Stimulated activated CD8-positive, alpha-beta memory T cell treated with anti-CD3 and anti-CD28 coated beads, Interleukin-15, amount 100 ng/mL, for 4 hours (primary cell): ENCODE measurements around the gene RBPJ.
A peak's percentile ranks its signal among the peaks of the same experiment; 100 is the strongest.

Source experiments
- DNase-seq, 2 donors: peaks; one replicate each; pipeline ENCODE4 v3.0.0-alpha.2; 2020; ENCODE audit warnings: low read depth in 2 of 2

The RBPJ gene

GRCh38 chr4:26320538-26321372, at the start of gene RBPJ:
RBPJ (plus strand) TSS chr4:26321014; CDS start chr4:26321029, 15 bp downstream.
- DNase-seq: peak; percentile 55 to 66

- DNase-seq: no peak
These were observed 49.1 kb upstream of the RBPJ start for GRCh38 chr4:26271703-26272102.

- no peak for DNase-seq
These were observed 47.9 kb upstream of the RBPJ start for GRCh38 chr4:26272654-26273615.

GRCh38 chr4:26273616-26273980, 47.2 kb upstream of the RBPJ start:
- DNase-seq: no peak

- DNase-seq: no peak
These were observed 45.5 kb upstream of the RBPJ start for GRCh38 chr4:26275281-26275680.

- DNase-seq: no peak
These were observed 41.4 kb upstream of the RBPJ start for GRCh38 chr4:26279446-26279845.

GRCh38 chr4:26281881-26282280, 38.9 kb upstream of the RBPJ start:
- DNase-seq: no peak

GRCh38 chr4:26284536-26284935, 36.3 kb upstream of the RBPJ start:
- DNase-seq: no peak

GRCh38 chr4:26285272-26285671, 35.5 kb upstream of the RBPJ start:
- DNase-seq: no peak

GRCh38 chr4:26287756-26288155, 33.1 kb upstream of the RBPJ start:
- DNase-seq: no peak

GRCh38 chr4:26288355-26288909, 32.4 kb upstream of the RBPJ start:
- no peak for DNase-seq

- DNase-seq: no peak
These were observed 31.4 kb upstream of the RBPJ start for GRCh38 chr4:26289401-26289800.

- no peak for DNase-seq
These were observed 30.5 kb upstream of the RBPJ start for GRCh38 chr4:26290321-26290720.

- no peak for DNase-seq
These were observed 25.9 kb upstream of the RBPJ start for GRCh38 chr4:26294904-26295303.

- no peak for DNase-seq
These were observed 24.8 kb upstream of the RBPJ start for GRCh38 chr4:26296021-26296420.

GRCh38 chr4:26296514-26296913, 24.3 kb upstream of the RBPJ start:
- DNase-seq: no peak

GRCh38 chr4:26297219-26297618, 23.6 kb upstream of the RBPJ start:
- DNase-seq: no peak

- no peak for DNase-seq
These were observed 22.4 kb upstream of the RBPJ start for GRCh38 chr4:26298198-26298947.

- DNase-seq: no peak
These were observed 21.4 kb upstream of the RBPJ start for GRCh38 chr4:26299254-26299882.

GRCh38 chr4:26300314-26301307, 20.2 kb upstream of the RBPJ start:
- DNase-seq: no peak
